Heart left ventricle (tissue), 13 donors: ENCODE measurements around the gene PRR20E.

Source experiments
- POLR2A ChIP-seq, 2 donors: fragments of 450-650 bp; IDR thresholded peaks; one replicate each; pipeline ENCODE4 v1.6.1; 2017; ENCODE audit warnings: antibody characterized with exemption in 2 of 2, mild to moderate bottlenecking in 2 of 2, moderate library complexity in 2 of 2
- TF ChIP-seq, protein P1 (sequence below), 12 donors: fragments of 200-600 bp; sonication (generic) in 4 of 12; IDR thresholded peaks; one replicate each; pipeline versions ENCODE4 v1.5.0 to v1.8.0; 2018 to 2022; ENCODE audit warnings: antibody characterized with exemption in 12 of 12, mild to moderate bottlenecking in 5 of 12
- donor health status: ischemic (EF 13 %, LVEDD 7.1; RV severe dilation, severe dysfunction).
- donor health status: DM: no; HTN: yes; CAD: no.
- donor health status: DM: no; HTN: no; CAD: no.
- donor health status: ischemic (EF 25% LVEDD 6.9; RV normal size, moderate dysfunction).
- donor health status: ischemic (EF 25% LVEDD 5.7; RV mildly dilated, moderate dysfunction).
- donor health status: ischemic (EF 35%, LVEDD 5.7; RV mildly dilated, moderate dysfunction).
- donor health status: nonischemic (EF 11% LVEDD 7.7; RV severe dilation, severe dysfunction).
- donor health status: DM: yes; HTN: yes; CAD: no.
- donor health status: PGD.
- donor health status: ischemic (EF 29% LVEDD 5.4; RV normal size, mild dysfunction).
- donor health status: nonischemic (EF 23%, LVEDD 6.1; RV moderate dilation, normal function).

DNA sequence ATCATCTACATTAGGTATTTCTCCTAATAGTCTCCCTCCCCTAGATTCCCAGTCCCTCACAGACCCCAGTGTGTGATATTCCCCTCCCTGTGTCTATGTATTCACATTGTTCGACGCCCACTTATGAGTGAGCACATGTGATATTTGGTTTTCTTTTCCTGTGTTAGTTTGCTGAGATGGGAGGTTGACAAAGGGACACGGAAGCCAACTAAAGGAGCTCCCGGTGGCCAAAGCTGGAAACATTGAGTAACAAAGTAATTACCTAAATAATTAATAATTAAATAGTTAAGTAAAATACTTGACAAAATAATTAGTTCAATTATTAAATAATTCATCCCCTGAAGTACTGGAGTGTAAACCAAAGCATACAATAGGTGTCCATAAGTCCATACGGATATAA is 28.0 kb upstream of the PRR20E start:
- TF ChIP-seq, protein P1, sequence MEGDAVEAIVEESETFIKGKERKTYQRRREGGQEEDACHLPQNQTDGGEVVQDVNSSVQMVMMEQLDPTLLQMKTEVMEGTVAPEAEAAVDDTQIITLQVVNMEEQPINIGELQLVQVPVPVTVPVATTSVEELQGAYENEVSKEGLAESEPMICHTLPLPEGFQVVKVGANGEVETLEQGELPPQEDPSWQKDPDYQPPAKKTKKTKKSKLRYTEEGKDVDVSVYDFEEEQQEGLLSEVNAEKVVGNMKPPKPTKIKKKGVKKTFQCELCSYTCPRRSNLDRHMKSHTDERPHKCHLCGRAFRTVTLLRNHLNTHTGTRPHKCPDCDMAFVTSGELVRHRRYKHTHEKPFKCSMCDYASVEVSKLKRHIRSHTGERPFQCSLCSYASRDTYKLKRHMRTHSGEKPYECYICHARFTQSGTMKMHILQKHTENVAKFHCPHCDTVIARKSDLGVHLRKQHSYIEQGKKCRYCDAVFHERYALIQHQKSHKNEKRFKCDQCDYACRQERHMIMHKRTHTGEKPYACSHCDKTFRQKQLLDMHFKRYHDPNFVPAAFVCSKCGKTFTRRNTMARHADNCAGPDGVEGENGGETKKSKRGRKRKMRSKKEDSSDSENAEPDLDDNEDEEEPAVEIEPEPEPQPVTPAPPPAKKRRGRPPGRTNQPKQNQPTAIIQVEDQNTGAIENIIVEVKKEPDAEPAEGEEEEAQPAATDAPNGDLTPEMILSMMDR (IDR thresholded peaks at IDR 0.05): no peak
- no peak for TF ChIP-seq POLR2A (IDR thresholded peaks at IDR 0.05)
